ENCODE results near the gene PAK5.

DNA sequence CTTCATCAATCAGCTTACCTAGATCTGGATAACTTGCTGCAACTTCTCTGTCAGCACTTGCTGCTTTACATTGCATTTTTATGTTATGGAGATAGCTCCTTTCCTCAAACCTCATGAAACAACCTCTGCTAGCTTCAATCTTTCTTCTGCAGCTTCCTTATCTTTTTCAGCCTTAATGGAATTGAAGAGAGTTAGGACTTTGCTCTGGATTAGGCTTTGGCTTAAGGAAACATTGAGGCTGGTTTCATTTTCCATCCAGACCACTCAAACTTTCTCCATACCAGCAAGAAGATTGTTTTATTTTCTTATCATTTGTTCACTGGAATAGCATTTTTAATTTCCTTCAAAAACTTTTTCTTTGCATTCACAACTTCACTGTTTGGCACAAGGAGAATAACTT, 48.8 kb upstream of the PAK5 start:
- TF ChIP-seq, protein P1, sequence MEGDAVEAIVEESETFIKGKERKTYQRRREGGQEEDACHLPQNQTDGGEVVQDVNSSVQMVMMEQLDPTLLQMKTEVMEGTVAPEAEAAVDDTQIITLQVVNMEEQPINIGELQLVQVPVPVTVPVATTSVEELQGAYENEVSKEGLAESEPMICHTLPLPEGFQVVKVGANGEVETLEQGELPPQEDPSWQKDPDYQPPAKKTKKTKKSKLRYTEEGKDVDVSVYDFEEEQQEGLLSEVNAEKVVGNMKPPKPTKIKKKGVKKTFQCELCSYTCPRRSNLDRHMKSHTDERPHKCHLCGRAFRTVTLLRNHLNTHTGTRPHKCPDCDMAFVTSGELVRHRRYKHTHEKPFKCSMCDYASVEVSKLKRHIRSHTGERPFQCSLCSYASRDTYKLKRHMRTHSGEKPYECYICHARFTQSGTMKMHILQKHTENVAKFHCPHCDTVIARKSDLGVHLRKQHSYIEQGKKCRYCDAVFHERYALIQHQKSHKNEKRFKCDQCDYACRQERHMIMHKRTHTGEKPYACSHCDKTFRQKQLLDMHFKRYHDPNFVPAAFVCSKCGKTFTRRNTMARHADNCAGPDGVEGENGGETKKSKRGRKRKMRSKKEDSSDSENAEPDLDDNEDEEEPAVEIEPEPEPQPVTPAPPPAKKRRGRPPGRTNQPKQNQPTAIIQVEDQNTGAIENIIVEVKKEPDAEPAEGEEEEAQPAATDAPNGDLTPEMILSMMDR (conservative IDR thresholded peaks at IDR 0.05; ENCODE audit: low read depth, low read length): no peak
- no peak for TF ChIP-seq EZH2 (IDR thresholded peaks at IDR 0.05; ENCODE audit: low read length, unreplicated experiment)

Measured in PC-3 (cell line).